Endothelial cell of umbilical vein (primary cell): ENCODE data around the gene DGKB. TPM values are rescaled to one million over a fixed set of nuclear protein-coding genes. Genes with fewer than 3 reads are reported as not detected.

ENCODE experiments used
- BruUV-seq: library from RNA; stranded (reverse); fragments of 400-500 nt; replicated peaks from 2 replicates; lab custom pipeline; 2021; lab: Mats Ljungman, UMichigan
- CTCF ChIA-PET: fragments of 300-600, 350-600 bp; sonication (Branson Sonifier 250); formaldehyde crosslinking; loops from one replicate; lab custom pipeline; 2021; ENCODE audit warnings: antibody characterized with exemption, inconsistent platforms; lab: Charles Lee
- POLR2A ChIA-PET: fragments of 300-600, 350-600 bp; sonication (Branson Sonifier 250); formaldehyde crosslinking; loops from one replicate; lab custom pipeline; 2021; ENCODE audit warnings: antibody characterized with exemption, inconsistent platforms; lab: Charles Lee
- DNase-seq: peaks from one replicate; pipeline ENCODE4 v3.0.0-alpha.2; 2011; ENCODE audit warnings: low read depth, low spot score
- FAIRE-seq: peaks from 2 replicates; lab custom pipeline; 2011; peaks lifted over from hg19 to GRCh38; lab: Jason Lieb, UNC
- H2AFZ ChIP-seq: 2 replicates; pipeline ENCODE4 v1.6.0; 2012; ENCODE audit warnings: low read depth, low read length, control low read depth, inconsistent platforms
- H3K27ac ChIP-seq: 2 replicates; pipeline ENCODE4 v1.5.1; 2011; ENCODE audit warnings: low read depth, mild to moderate bottlenecking, control low read depth, low read length, moderate library complexity; ENCODE audit not compliant: insufficient read depth
- H3K27me3 ChIP-seq, 2 experiments: 2 replicates each; pipeline versions ENCODE4 v1.6.0 to v1.6.1; 2011; ENCODE audit warnings: low read length in 2 of 2, mixed read lengths in 1 of 2; ENCODE audit not compliant: control insufficient read depth in 2 of 2, insufficient read depth in 2 of 2
- H3K36me3 ChIP-seq, 2 experiments: 2 replicates in 1 of 2; 3 replicates in 1 of 2; pipeline ENCODE4 v1.5.1; 2011; ENCODE audit warnings: low read length in 2 of 2, mild to moderate bottlenecking in 1 of 2, moderate library complexity in 1 of 2; ENCODE audit not compliant: control insufficient read depth in 2 of 2, insufficient read depth in 2 of 2; ENCODE audit errors: extremely low read depth in 1 of 2
- H3K4me1 ChIP-seq: 3 replicates; pipeline ENCODE4 v1.5.1; 2011; ENCODE audit warnings: mild to moderate bottlenecking, low read length; ENCODE audit not compliant: control insufficient read depth, insufficient read depth; ENCODE audit errors: extremely low read depth
- H3K4me2 ChIP-seq: 2 replicates; pipeline ENCODE4 v1.6.1; 2011; ENCODE audit warnings: low read length, control low read depth, mixed read lengths; ENCODE audit not compliant: insufficient read depth
- H3K4me3 ChIP-seq, 3 experiments: fragments of 200-600 bp in 1 of 3; sonication (generic), shearing (Covaris generic) in 1 of 3; replicated peaks in 1 of 3; 2 replicates each; pipeline ENCODE4 v1.5.1; 2011 to 2016; ENCODE audit warnings: control low read depth in 3 of 3, low read length in 3 of 3, mild to moderate bottlenecking in 2 of 3, inconsistent platforms in 1 of 3, low read depth in 1 of 3, moderate library complexity in 1 of 3; ENCODE audit not compliant: insufficient read depth in 1 of 3
- H3K79me2 ChIP-seq: 2 replicates; pipeline ENCODE4 v1.6.0; 2012; ENCODE audit warnings: low read length, inconsistent platforms; ENCODE audit not compliant: control insufficient read depth, insufficient read depth
- H3K9ac ChIP-seq: replicated peaks from 2 replicates; pipeline ENCODE3; 2011; ENCODE audit warnings: low read length, control low read depth; ENCODE audit not compliant: insufficient read depth; ENCODE audit errors: extremely low read depth
- H3K9me1 ChIP-seq: replicated peaks from 3 replicates; pipeline ENCODE4 v1.6.0; 2011; ENCODE audit warnings: mild to moderate bottlenecking, low read length; ENCODE audit not compliant: control insufficient read depth, insufficient read depth; ENCODE audit errors: extremely low read depth
- H3K9me3 ChIP-seq: replicated peaks from 2 replicates; pipeline ENCODE4 v1.5.1; 2012; ENCODE audit warnings: low read length, inconsistent platforms; ENCODE audit not compliant: control insufficient read depth, insufficient read depth
- H4K20me1 ChIP-seq: replicated peaks from 2 replicates; pipeline ENCODE3; 2011; ENCODE audit warnings: mild to moderate bottlenecking, low read length; ENCODE audit not compliant: control insufficient read depth, insufficient read depth; ENCODE audit errors: extremely low read depth
- CTCF ChIP-seq, 2 donors: IDR thresholded peaks; 1 replicate in 1 of 2; 2 replicates in 1 of 2; pipeline ENCODE4 v1.5.1; 2011; ENCODE audit warnings: low read length in 2 of 2, mild to moderate bottlenecking in 2 of 2, moderate library complexity in 2 of 2, control low read depth in 1 of 2, inconsistent platforms in 1 of 2, low read depth in 1 of 2; ENCODE audit not compliant: insufficient read depth in 1 of 2; ENCODE audit errors: extremely low read depth in 1 of 2
- EZH2 ChIP-seq: IDR thresholded peaks from 2 replicates; pipeline ENCODE4 v1.6.1; 2012; ENCODE audit warnings: borderline replicate concordance, low read depth, mild to moderate bottlenecking, moderate library complexity, low read length, inconsistent platforms; ENCODE audit not compliant: severe bottlenecking
- FOS ChIP-seq: IDR thresholded peaks from 2 replicates; pipeline ENCODE4 v1.6.1; 2011; ENCODE audit warnings: mild to moderate bottlenecking, low read length, moderate library complexity, borderline replicate concordance; ENCODE audit not compliant: insufficient read depth
- GATA2 ChIP-seq: IDR thresholded peaks from 2 replicates; pipeline ENCODE4 v1.7.0; 2011; ENCODE audit warnings: low read depth, mild to moderate bottlenecking, moderate library complexity, mixed read lengths, low read length; ENCODE audit not compliant: insufficient read length, insufficient read depth
- JUN ChIP-seq: IDR thresholded peaks from 2 replicates; pipeline ENCODE4 v1.6.1; 2011; ENCODE audit warnings: borderline replicate concordance, low read depth; ENCODE audit not compliant: insufficient read length, insufficient read depth
- MAX ChIP-seq: IDR thresholded peaks from 2 replicates; pipeline ENCODE4 v1.6.1; 2011; ENCODE audit not compliant: insufficient read depth, insufficient read length
- MYC ChIP-seq: IDR thresholded peaks from one replicate; pipeline ENCODE4 v1.6.1; 2011; ENCODE audit warnings: mild to moderate bottlenecking, low read depth, low read length
- POLR2A ChIP-seq: IDR thresholded peaks from 2 replicates; pipeline ENCODE4 v1.6.1; 2012; ENCODE audit warnings: low read depth, mild to moderate bottlenecking, control low read depth, low read length
- POLR2AphosphoS5 ChIP-seq: IDR thresholded peaks from 2 replicates; pipeline ENCODE4 v1.6.1; 2012; ENCODE audit warnings: low read depth, mild to moderate bottlenecking, control low read depth, low read length, moderate library complexity; ENCODE audit not compliant: insufficient read depth
- dilution Hi-C: fragments of 300-500 bp; cut with MboI; formaldehyde crosslinking; loops from one replicate; pipeline ENCODE4 v1.15.0; 2019; ENCODE audit warnings: low sequenced_read_pairs; ENCODE audit not compliant: extremely low pct_ligation_motif_present
- intact Hi-C: fragments of 100-400 bp; cut with micrococcal nuclease; formaldehyde crosslinking; loops from one replicate; pipeline ENCODE4 v1.10.0; 2022
- polyA plus RNA-seq, 4 experiments: library from polyadenylated mRNA; depleted of rRNA in 3 of 4; stranded (reverse) in 3 of 4; unstranded in 1 of 4; fragments of >200 nt; gene quantifications; 2 replicates each; pipeline versions ENCODE4 v1.2.1 to v1.2.3, GENCODE V29; 2011 to 2012; ENCODE audit warnings: missing spikeins in 1 of 4
- total RNA-seq: library from RNA; stranded (reverse); gene quantifications from 2 replicates; pipeline ENCODE4 v1.2.3, GENCODE V29; 2021

The DGKB gene
- total and polyA plus RNA-seq, 2 donors (not counting 3 experiments of a cell fraction or from before 2014, with no cell fraction given) = not detected

GRCh38 chr7:14854471-14854870 is 48.1 kb downstream of the DGKB start:
- DNase-seq (no peak), FAIRE-seq (no peak)
- Histone ChIP-seq H3K9me3 (no peaks in the 10 kb centered on the region), H3K9me1 (no peaks in the 10 kb centered on the region), H3K27ac (no peak overlapping the region), H3K36me3 (no peaks in the 10 kb centered on the region), H3K27me3 (no peaks in the 10 kb centered on the region), H3K4me1 (no peaks in the 10 kb centered on the region), H2AFZ (no peak overlapping the region), H3K4me3 (no peak overlapping the region), H4K20me1 (no peaks in the 10 kb centered on the region), H3K79me2 (no peaks in the 10 kb centered on the region), H3K4me2 (no peak overlapping the region), H3K9ac (no peak overlapping the region)
- dilution Hi-C loops (no loop called here), intact Hi-C loops (no loop called here)
- no peak for TF ChIP-seq MYC
- no peak for TF ChIP-seq GATA2
- TF ChIP-seq POLR2A = no peak
- no peak for TF ChIP-seq CTCF (IDR thresholded peaks at IDR 0.05; ENCODE audit: extremely low read depth in 1 of 2, insufficient read depth in 1 of 2, low read depth in 1 of 2, low read length in 2 of 2)
- no peak for TF ChIP-seq MAX
- no peak for TF ChIP-seq FOS
- no peak for TF ChIP-seq JUN
- no peak for TF ChIP-seq EZH2
- TF ChIP-seq POLR2AphosphoS5 = no peak
- ChIA-PET POLR2A (no interaction called here), CTCF (interaction anchor here (1.1 to 1.4 kb wide), 2 partner anchors 32 to 163 kb away, joined by 3 to 4 read pairs; no protein-coding TSS in a partner anchor)
- BruUV-seq = no TSS peak
